BJ (cell line): ENCODE measurements around the gene REXO5. TPM values are rescaled to one million over a fixed set of nuclear protein-coding genes. Genes with fewer than 3 reads are reported as not detected.

ENCODE experiments used
- CTCF ChIA-PET: fragments of 350-600 bp; formaldehyde crosslinking; extraction: SDS; loops from one replicate; lab custom pipeline; 2021; ENCODE audit warnings: antibody characterized with exemption, inconsistent platforms; lab: Yijun Ruan, JAX
- POLR2A ChIA-PET: fragments of 300-600 bp; sonication (Branson Sonifier 250); formaldehyde crosslinking; extraction: SDS; loops from one replicate; lab custom pipeline; 2021; ENCODE audit warnings: antibody characterized with exemption; lab: Charles Lee
- DNase-seq: peaks from one replicate; pipeline ENCODE4 v3.0.0-alpha.2; 2011; ENCODE audit warnings: low read depth
- H3K27me3 ChIP-seq: 2 replicates; pipeline ENCODE4 v1.6.0; 2011; ENCODE audit warnings: low read length; ENCODE audit not compliant: control insufficient read depth, insufficient read depth
- H3K36me3 ChIP-seq: 2 replicates; pipeline ENCODE4 v1.5.1; 2011; ENCODE audit warnings: low read length; ENCODE audit not compliant: control insufficient read depth, insufficient read depth
- H3K4me3 ChIP-seq: 2 replicates; pipeline ENCODE4 v1.5.1; 2011; ENCODE audit warnings: low read depth, mild to moderate bottlenecking, control low read depth, low read length
- CTCF ChIP-seq: IDR thresholded peaks from 2 replicates; pipeline ENCODE4 v1.5.1; 2011; ENCODE audit warnings: low read depth, mild to moderate bottlenecking, control low read depth, inconsistent platforms, low read length, moderate library complexity; ENCODE audit not compliant: insufficient read depth
- polyA plus RNA-seq: library from polyadenylated mRNA; depleted of rRNA; stranded (reverse); fragments of >200 nt; gene quantifications from 2 replicates; pipeline ENCODE4 v1.2.3, GENCODE V29; 2011

The REXO5 gene
- polyA plus RNA-seq, 1 experiment = 2.2 TPM

DNA sequence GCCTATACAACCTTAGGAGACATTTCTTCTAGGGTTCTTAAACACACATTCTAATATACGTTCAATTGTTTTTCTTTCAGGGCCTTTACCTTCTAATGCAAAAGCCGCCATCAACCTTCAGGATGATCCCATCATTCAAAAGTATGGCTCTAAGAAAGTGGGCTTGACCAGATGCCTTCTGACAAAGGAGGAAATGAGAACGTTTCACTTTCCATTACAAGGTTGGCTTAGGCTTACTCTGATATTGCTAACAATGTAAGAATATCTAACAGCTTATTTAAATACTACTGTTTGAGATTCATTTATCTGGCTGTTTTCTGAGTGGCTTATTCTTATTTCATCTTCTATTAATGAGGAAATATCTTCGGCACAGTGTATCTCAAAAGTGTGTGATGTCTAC is 15.4 kb downstream of the REXO5 start:
- CTCF ChIA-PET = no interaction called here
- POLR2A ChIA-PET = no interaction called here

DNA sequence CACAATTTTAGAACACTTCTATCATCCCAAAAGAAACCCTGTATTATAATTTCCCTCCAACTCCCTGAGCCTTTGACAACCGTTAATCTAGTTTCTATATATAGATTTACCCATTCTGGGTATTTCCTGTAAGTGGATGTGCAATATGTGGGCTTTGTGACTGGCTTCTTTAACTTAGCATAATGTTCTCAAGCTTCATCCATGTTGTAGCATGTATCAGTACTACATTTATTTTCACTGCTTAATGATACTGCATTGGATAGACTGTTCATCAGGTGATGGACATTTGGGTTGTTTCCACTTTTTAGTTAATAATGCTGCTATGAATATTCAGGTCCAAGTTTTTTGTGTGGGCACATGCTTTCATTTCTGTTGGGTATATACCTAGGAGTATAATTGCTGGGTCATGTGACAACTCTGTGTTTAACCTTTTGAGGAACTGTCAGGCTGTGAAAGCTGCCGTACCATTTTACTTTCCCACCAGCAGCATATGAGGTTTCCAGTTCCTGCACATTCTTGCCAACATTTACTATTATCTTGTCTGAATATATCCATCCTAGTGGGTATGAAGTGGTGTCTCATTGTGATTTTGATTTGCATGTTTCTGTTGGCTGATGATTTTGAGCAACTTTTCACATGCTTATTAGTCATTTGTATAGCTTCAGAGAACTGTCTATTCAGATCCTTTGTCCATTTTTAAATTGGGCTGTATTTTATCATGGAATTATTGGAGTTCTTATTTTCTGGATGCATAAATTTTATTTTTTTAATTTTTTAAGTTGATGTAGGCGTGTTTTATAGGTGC is 16.4 kb downstream of the REXO5 start:
- H3K27me3 ChIP-seq = no peaks in the 10 kb centered on the region
- POLR2A ChIA-PET = no interaction called here
- DNase-seq = no peak
- no peak overlapping the region for H3K4me3 ChIP-seq
- H3K36me3 ChIP-seq = peaks cover 2% of the 10 kb centered on the region; the same call in 1 of the 2 replicates
- CTCF ChIA-PET = no interaction called here
- no peak for TF ChIP-seq CTCF

More for the DNA sequence above, 15.4 kb downstream of the REXO5 start:
- H3K27me3 ChIP-seq = no peaks in the 10 kb centered on the region
- no peak for DNase-seq
- H3K36me3 ChIP-seq = no peaks in the 10 kb centered on the region
- no peak for TF ChIP-seq CTCF
- H3K4me3 ChIP-seq = no peak overlapping the region

GRCh38 chr16:20826039-20826566 is 19.8 kb downstream of the REXO5 start:
- POLR2A ChIA-PET = no interaction called here
- no peaks in the 10 kb centered on the region for H3K27me3 ChIP-seq

GRCh38 chr16:20829536-20829935 is 23.2 kb downstream of the REXO5 start:
- no peak overlapping the region for H3K4me3 ChIP-seq
- no peak for DNase-seq
- ChIA-PET CTCF (no interaction called here), POLR2A (no interaction called here)
- TF ChIP-seq CTCF = no peak
- peaks cover 2% of the 10 kb centered on the region; the same call in 1 of the 2 replicates for H3K36me3 ChIP-seq
- H3K27me3 ChIP-seq = no peaks in the 10 kb centered on the region

More at GRCh38 chr16:20826039-20826566, 19.8 kb downstream of the REXO5 start:
- Histone ChIP-seq H3K36me3 (peaks cover 2% of the 10 kb centered on the region; the same call in 1 of the 2 replicates), H3K4me3 (no peak overlapping the region)
- CTCF ChIA-PET = interaction anchor here (0.6 to 2.0 kb wide), 5 partner anchors 11 to 258 kb away, joined by 3 to 5 read pairs (median 3); partner anchors contain the start of genes ERI2 and REXO5
- no peak for TF ChIP-seq CTCF
- no peak for DNase-seq

DNA sequence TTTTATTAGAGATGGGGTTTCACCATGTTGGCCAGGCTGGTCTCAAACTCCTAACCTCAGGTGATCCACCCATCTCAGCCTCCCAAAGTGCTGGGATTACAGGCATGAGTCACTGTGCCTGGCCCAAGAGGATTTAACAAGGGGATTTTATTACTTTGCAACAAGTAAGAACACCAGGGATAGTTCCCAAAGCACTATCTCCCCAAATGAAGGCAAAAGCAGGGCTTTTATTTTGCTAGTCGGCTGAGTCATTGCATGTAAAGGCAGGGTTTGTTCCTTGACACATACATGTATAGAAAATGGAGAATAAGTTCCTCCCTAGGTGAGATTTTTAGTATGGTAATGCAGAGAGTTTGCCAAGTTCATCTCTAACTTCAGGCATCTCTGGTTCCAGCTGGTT is 24.0 kb downstream of the REXO5 start:
- ChIA-PET CTCF (interaction anchor here (1.0 to 1.1 kb wide), 3 partner anchors 17 to 24 kb away, joined by 4 to 8 read pairs (median 5); partner anchors contain the start of genes ERI2 and REXO5), POLR2A (no interaction called here)
- Histone ChIP-seq H3K27me3 (no peaks in the 10 kb centered on the region), H3K36me3 (peaks cover 2% of the 10 kb centered on the region; the same call in 1 of the 2 replicates), H3K4me3 (no peak overlapping the region)
- TF ChIP-seq CTCF = no peak
- no peak for DNase-seq
